ENCODE measurements around the gene F12. TPM values are rescaled to one million over a fixed set of nuclear protein-coding genes. Genes with fewer than 3 reads are reported as not detected.

Gene F12
- total RNA-seq, 1 donor from 2014 or later: 4.7 TPM

DNA sequence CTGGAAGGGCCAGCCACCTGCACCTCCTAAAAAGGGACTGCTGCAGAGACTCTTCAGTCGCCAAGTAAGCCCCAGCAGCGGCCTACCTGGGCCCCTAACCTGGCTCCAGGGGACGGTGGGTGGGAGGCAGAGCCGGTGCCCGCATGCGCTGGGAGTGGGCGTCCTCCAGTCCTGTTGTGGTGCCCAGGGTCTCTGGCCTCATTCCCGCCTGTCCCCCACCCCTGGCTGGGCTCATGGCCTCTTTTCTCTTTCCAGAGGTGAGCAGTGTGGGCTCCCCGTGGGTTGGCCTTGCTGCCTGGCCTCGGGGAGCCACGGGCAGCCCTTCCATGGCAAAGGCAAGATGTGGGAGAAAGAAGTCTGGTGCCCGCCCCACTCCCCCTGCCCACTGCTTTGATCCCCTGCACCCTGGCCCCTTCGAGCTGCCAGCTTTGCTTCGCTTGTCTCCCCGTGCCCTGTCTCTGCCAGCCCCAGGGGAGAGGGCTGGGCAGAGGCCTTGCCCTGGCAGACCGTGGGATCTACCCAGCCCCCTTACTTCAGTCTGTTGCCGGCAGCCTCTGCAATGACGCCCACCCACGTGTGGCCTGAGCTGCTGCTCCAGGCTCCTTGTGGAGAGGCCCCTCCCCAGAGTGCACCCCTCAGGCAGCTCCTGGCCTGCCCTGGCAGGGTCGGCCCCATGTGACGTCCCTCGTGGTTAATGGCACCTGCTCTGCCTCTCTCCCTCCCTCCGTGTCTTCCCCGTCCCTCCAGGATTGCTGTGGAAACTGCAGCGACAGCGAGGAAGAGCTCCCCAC is 31.8 kb upstream of the F12 start:
- DNase-seq (ENCODE audit: low spot score, unreplicated experiment): no peak
- Mint-ChIP-seq H3K4me1 (ENCODE audit: low read depth) (peaks cover 7% of the 10 kb centered on the region), H3K27me3 (peaks cover 6% of the 10 kb centered on the region), H3K9me3 (ENCODE audit: low read depth) (no peaks in the 10 kb centered on the region), H3K36me3 (ENCODE audit: insufficient read depth) (peaks cover 15% of the 10 kb centered on the region), H3K27ac (no peak overlapping the region), H3K4me3 (ENCODE audit: low read depth) (no peak overlapping the region)
- TF ChIP-seq, protein P1, sequence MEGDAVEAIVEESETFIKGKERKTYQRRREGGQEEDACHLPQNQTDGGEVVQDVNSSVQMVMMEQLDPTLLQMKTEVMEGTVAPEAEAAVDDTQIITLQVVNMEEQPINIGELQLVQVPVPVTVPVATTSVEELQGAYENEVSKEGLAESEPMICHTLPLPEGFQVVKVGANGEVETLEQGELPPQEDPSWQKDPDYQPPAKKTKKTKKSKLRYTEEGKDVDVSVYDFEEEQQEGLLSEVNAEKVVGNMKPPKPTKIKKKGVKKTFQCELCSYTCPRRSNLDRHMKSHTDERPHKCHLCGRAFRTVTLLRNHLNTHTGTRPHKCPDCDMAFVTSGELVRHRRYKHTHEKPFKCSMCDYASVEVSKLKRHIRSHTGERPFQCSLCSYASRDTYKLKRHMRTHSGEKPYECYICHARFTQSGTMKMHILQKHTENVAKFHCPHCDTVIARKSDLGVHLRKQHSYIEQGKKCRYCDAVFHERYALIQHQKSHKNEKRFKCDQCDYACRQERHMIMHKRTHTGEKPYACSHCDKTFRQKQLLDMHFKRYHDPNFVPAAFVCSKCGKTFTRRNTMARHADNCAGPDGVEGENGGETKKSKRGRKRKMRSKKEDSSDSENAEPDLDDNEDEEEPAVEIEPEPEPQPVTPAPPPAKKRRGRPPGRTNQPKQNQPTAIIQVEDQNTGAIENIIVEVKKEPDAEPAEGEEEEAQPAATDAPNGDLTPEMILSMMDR (IDR thresholded peaks at IDR 0.05; ENCODE audit: unreplicated experiment): no peak

DNA sequence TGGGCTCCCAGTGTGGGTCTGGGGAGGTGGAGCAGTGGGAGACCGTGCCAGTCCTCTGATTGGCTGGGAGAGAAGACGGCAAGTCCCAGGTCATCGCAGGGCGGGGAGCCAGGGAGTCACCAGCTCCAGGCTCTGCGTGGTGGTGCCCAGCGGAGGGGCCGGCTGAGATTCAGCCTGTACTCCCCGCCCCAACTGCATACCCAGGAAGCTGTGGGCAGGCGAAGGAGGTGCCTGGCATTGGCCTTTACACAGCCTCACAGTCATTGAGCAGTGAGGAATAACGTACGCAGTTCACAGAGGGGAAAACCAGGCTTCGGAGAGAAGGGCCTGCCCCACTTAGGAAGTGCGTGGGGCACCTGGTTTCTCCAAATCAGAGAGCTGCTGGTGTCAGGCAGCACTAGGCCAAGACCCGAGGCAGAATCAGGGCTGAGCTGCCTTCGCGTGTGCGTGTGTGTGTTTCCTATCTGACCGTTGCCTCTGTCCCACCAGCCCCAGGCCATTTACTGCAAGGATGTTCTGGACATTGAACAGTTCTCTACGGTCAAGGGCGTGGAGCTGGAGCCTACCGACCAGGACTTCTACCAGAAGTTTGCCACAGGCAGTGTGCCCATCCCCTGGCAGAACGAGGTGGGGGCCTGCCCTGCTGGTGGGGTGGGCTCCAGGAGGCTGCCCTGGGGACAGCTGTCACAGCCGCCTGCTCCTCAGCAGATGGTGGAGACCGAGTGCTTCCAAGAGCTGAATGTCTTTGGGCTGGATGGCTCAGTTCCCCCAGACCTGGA is 31.0 kb upstream of the F12 start:
- H3K27ac Mint-ChIP-seq: no peak overlapping the region

DNA sequence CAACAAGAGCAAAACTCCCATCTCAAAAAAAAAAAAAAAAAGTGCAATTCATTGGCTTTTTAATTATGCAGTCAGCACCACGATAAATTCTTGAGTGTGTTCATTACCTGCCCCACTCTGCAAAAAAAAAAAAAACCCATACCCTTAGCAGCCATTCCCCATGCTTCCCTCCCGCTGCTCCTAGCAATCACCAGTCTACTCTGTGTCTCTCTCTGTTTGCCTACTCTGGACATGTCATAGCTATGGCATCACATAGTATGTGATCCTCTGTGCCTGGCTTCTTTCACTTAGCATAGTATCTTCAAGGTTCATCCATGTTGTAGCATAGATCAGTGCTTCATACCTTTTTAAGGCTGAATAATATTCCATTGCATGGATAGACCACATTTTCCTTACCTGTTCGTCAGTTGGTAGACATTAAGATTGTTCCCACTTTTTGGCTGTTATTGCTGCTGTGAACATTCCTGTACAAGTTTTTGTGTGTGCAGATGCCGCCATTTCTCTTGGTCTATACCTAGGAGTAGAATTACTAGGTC is 30.2 kb upstream of the F12 start:
- no peak for DNase-seq (ENCODE audit: low spot score, unreplicated experiment)
- Mint-ChIP-seq H3K36me3 (ENCODE audit: insufficient read depth) (peaks cover 16% of the 10 kb centered on the region), H3K9me3 (ENCODE audit: low read depth) (no peaks in the 10 kb centered on the region)

More for the DNA sequence above, 31.0 kb upstream of the F12 start:
- no peak for DNase-seq (ENCODE audit: low spot score, unreplicated experiment)
- Mint-ChIP-seq H3K4me1 (ENCODE audit: low read depth) (peaks cover 6% of the 10 kb centered on the region), H3K27me3 (peaks cover 6% of the 10 kb centered on the region), H3K36me3 (ENCODE audit: insufficient read depth) (peaks cover 15% of the 10 kb centered on the region), H3K9me3 (ENCODE audit: low read depth) (no peaks in the 10 kb centered on the region), H3K4me3 (ENCODE audit: low read depth) (no peak overlapping the region)
- TF ChIP-seq, protein P1 (IDR thresholded peaks at IDR 0.05; ENCODE audit: unreplicated experiment): no peak

DNA sequence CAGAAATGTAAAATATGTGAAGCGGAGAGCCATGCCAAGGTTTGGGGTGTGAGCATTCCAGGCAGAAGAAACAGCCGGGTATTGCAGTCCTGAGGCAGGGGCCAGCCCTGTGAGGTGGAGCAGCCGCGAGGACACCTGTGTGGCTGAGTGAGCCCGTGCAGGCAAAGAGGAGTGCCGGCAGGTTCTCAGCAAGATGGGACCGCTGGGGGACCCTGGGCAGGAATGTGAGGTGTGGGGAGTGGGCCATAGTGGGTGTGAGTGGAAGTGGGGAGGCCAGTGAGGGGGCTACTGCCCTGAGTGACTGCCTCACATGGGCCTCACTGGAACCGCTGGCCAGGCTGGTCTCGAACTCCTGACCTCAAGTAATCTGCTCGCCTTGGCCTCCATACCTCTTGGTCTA is 29.1 kb upstream of the F12 start:
- H3K27ac Mint-ChIP-seq: peak overlapping the region; percentile 83
- H3K36me3 Mint-ChIP-seq (ENCODE audit: insufficient read depth): peaks cover 16% of the 10 kb centered on the region
- H3K27me3 Mint-ChIP-seq: no peaks in the 10 kb centered on the region
- no peak overlapping the region for H3K4me3 Mint-ChIP-seq (ENCODE audit: low read depth)
- peaks cover 4% of the 10 kb centered on the region for H3K4me1 Mint-ChIP-seq (ENCODE audit: low read depth)
- TF ChIP-seq, protein P1 (IDR thresholded peaks at IDR 0.05; ENCODE audit: unreplicated experiment): no peak
- no peaks in the 10 kb centered on the region for H3K9me3 Mint-ChIP-seq (ENCODE audit: low read depth)
- no peak for DNase-seq (ENCODE audit: low spot score, unreplicated experiment)

More for the DNA sequence above, 30.2 kb upstream of the F12 start:
- TF ChIP-seq, protein P1 (IDR thresholded peaks at IDR 0.05; ENCODE audit: unreplicated experiment): no peak
- H3K4me1 Mint-ChIP-seq (ENCODE audit: low read depth): peaks cover 6% of the 10 kb centered on the region
- H3K4me3 Mint-ChIP-seq (ENCODE audit: low read depth): no peak overlapping the region
- H3K27me3 Mint-ChIP-seq: peaks cover 2% of the 10 kb centered on the region
- no peak overlapping the region for H3K27ac Mint-ChIP-seq

DNA sequence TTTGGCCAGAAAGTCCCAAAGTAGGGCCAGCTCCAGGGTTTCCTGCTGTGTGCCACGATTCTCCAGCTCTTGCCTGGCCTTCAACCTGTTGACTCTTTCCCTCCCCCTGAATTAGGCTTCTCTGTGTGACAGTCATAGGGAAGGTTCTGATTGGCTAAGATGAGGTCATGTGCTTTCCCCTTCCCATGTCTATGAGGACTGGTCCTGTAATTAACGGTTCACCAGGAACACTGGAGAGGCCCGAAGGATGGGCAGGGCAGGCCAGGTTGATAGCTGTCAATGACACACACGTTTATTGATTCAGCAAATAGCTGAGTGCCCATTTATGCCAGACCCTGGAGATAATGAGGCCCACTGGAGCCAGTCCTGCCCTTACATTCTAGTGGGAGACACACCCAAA is 28.3 kb upstream of the F12 start:
- Mint-ChIP-seq H3K27me3 (no peaks in the 10 kb centered on the region), H3K4me3 (ENCODE audit: low read depth) (no peak overlapping the region), H3K27ac (no peak overlapping the region), H3K4me1 (ENCODE audit: low read depth) (peaks cover 4% of the 10 kb centered on the region), H3K36me3 (ENCODE audit: insufficient read depth) (peaks cover 16% of the 10 kb centered on the region), H3K9me3 (ENCODE audit: low read depth) (no peaks in the 10 kb centered on the region)
- TF ChIP-seq, protein P1 (IDR thresholded peaks at IDR 0.05; ENCODE audit: unreplicated experiment): no peak
- DNase-seq (ENCODE audit: low spot score, unreplicated experiment): no peak
